ENCODE results near the gene TBC1D21. TPM values are rescaled to one million over a fixed set of nuclear protein-coding genes. Genes with fewer than 3 reads are reported as not detected.

TBC1D21 gene, protein sequence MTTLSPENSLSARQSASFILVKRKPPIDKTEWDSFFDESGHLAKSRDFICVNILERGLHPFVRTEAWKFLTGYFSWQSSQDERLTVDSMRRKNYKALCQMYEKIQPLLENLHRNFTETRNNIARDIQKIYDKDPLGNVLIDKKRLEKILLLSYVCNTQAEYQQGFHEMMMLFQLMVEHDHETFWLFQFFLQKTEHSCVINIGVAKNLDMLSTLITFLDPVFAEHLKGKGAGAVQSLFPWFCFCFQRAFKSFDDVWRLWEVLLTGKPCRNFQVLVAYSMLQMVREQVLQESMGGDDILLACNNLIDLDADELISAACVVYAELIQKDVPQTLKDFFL
- polyA plus RNA-seq (ENCODE audit: insufficient read length in 12 of 12), result not detected
- long read RNA-seq, donor 1, result 0 reads
- long read RNA-seq, donor 2, result 0 reads
- long read RNA-seq, donor 3, result 0 reads
- long read RNA-seq, donor 4, result 0 reads
- long read RNA-seq, donor 5, result 0 reads
- long read RNA-seq, donor 6, result 0 reads
- long read RNA-seq, donor 7, result 0 reads
- long read RNA-seq, donor 8, result 0 reads
- long read RNA-seq, donor 9, result 0 reads
- long read RNA-seq, donor 10, result 0 reads
- long read RNA-seq, donor 11, result 0 reads

DNA sequence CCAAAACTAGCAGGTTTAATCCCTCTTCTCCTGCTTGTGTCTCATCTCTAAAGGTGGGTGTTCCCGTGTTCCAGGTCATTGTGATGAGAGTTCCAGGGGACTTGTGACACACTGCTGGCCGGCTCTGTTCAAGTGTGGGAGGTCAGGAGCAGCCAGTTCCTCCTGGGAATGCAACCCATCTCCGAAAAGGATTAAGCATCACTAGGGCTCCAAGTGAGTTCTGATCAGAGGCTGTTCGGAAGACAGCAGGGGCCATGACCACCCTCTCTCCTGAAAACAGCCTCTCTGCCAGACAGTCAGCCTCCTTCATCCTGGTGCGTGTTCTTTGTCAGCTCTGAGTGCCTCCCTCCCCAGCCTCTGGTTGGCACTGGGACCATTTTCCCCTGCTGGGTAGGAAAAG, at the start of gene TBC1D21:
TSS of gene TBC1D21 (plus strand) at position 109 of the 400 bp plus-strand sequence. CDS start at position 255, 146 bp downstream.
- DNase-seq, result no peak

DNA sequence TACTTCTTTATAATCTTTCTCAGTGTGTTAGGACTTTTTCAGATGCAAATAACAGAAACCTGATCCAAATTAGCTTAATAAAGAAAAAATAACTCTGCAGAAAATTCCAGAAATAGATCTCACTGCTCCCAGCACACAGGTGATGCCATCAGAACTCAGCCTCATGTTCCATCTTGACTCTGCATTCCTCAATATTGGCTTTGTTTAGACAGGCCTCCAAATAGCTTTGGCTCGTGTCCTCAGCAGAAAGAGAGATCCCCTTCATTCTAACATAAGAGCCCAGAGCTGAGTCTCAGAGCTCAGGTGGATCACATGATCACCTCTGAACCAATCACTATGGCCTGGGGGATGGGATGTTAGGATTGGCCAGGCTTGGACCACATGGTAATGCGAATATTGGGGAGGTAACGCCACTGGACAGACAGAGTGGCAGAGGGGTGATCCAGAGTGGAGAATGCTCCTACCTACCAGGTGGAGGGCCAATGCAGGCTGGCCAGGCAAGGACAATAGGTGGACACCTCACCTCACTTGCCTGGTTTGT, 46.6 kb upstream of the TBC1D21 start:
- no peak for DNase-seq

DNA sequence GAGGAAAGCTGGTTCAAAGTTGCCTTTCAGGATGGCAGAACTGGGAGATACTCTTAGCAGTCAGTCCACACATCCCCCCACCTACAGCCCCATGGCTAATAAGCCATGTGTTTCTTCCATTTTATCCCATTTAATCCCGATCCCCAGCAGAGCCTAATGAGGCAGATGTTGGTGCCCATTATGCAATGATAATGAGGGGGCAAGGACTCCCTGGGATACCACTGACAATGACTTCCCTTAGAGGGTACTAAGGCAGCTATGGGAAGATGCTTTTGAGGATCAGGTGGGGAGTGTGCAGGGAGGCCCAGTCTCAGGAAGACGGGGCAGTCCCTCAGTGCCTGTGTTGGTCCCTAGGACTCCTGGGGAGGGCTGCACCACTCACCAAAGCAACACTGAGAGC, 43.8 kb upstream of the TBC1D21 start:
- no peak for DNase-seq

GRCh38 chr15:73832657-73833056, 40.7 kb upstream of the TBC1D21 start:
- DNase-seq, result no peak

- DNase-seq, result no peak
Observed at GRCh38 chr15:73836845-73837244, 36.5 kb upstream of the TBC1D21 start.

GRCh38 chr15:73838831-73839426, 34.4 kb upstream of the TBC1D21 start:
- peak; percentile 20 for DNase-seq

GRCh38 chr15:73839699-73840377, 33.5 kb upstream of the TBC1D21 start:
- DNase-seq, result no peak

DNA sequence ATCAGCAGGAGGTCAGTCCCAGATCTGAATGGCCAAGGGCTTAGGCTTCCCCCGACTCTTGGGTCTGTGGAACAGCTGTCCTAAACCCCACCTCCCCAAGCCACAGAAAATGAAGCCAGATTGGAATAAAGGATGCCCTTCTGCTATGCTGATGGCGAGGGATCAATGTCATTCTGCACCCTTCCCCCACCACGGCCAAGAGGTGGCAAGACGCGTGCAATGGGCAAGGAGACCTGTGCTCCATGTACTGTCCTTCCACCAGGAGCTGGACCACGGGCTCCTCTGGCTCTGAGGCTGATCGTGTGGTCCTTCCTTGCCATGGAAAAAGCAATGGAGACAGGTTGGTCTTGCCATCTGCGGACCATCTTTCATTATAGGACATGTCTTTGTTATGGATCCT, 32.6 kb upstream of the TBC1D21 start:
- DNase-seq, result no peak

GRCh38 chr15:73841756-73842725, 31.3 kb upstream of the TBC1D21 start:
- DNase-seq, result no peak

DNA sequence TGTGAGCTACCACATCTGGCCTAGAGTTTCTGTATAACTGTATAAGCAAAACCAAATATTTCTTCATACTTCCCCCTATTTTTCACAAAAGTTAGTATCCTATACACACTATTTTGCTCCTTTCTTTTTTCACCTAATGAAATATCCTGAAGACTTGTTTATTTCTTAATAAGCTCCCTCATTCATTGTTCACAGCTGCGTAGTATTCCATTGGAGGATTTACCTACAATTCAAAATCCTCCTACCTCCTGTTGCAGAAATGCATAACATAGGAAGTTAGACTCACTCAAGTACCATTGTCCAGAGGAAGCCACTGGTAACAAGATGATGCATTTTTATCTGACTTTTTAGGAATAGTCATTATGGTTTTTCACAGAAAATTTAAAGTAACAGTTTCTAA, 29.6 kb upstream of the TBC1D21 start:
- DNase-seq, result no peak

- DNase-seq, result no peak
Observed at GRCh38 chr15:73844356-73844755, 29.0 kb upstream of the TBC1D21 start.

- no peak for DNase-seq
Observed at GRCh38 chr15:73845507-73845906, 27.9 kb upstream of the TBC1D21 start.

- no peak for DNase-seq
Observed at GRCh38 chr15:73845907-73846306, 27.5 kb upstream of the TBC1D21 start.

- no peak for DNase-seq
Observed at GRCh38 chr15:73849641-73850040, 23.7 kb upstream of the TBC1D21 start.

DNA sequence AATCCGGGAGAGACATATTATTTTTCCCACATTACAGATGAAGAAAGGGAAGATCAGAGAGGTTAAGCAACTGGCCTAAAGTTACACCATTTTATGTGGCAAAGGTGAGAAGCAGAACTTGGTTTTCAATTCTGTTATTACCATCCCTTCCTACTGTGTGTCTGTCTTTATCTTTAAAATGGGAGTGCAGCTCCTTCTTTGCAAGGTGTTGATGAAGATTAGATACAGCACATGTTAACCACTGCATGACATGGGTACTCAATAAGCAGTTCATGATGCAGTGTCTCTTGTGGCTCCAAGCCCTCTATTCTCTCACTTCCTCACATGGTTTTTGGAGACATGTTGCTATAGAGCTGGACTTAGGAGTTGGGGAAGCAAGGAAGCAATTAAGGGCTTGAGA, 23.1 kb upstream of the TBC1D21 start:
- no peak for DNase-seq

DNA sequence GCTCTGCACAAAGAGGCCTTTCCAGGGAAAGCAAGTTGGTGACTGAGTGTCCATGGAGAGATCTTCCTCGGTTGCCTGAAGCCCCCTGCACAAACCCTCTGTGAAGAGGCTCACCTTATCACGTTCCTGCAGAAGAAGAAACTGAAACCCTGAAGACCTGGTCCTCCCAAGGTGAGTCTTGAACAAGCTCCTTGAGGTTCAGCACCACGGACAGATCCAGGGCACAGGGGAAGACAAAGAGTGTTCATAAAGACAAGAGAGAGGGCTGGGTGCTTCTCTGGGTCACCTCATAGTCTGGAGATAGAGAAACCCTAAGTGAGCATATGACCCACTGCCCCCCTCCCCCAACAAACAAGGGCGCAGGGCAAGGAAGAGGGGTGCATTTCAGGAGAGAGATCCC, 21.7 kb upstream of the TBC1D21 start:
- DNase-seq, result peak; percentile 55

GRCh38 chr15:73852507-73852906, 20.9 kb upstream of the TBC1D21 start:
- DNase-seq, result no peak

DNA sequence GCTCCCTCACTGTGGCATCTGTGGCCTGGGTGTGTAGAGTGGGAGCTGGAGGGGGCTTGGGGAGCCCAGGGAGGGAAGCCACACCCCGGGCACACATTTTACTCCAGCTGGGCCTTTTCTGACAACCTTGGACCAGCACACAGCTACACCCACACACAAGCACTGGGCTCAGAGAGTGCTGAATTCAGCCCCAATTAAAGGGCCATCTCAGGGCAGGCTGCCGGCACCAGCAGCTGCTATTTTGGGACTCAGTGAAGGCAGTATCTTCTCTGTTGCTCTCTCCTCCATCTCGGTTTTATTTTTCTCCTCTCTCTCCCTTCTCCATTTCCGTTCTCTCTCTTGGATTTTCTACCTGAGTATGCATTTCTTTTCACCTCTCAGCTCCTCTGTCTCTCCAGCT, 19.1 kb upstream of the TBC1D21 start:
- DNase-seq, result no peak

DNA sequence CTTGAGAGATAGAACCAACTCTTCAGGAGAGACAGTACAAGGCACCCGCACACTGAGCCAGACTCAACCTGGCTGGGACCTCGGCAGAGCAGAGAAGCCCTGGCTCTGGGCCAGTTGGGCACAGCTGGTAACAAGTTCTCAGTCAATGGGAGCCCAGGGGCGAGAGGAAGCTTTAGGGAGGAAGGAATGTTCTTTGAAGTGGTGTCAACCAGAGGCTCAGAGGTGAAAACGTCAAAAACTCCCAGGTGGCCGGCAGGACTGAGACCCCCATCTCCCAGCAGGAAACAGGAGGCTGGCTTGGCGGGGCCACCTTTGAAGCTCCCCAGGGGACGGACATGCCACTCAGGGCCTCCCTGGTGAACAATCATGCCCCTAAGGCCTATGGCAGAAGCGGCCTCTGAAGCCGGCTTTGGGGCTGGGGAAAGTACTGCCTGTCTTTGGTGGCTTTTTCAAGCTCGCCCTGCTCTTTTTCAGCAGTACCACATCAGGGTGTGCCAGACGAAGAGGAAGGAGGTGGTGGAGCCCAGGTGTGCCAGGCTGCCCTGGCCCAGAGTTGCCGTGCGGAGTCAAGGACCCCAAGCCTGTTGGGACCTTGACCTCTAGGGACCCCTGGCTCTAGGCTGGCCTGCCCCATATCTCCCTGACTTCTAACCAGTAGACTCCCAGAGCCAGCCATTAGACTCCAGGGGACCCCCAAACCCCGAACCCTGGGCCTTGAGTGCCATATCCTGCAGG, 16.7 kb upstream of the TBC1D21 start:
- DNase-seq, result no peak

DNA sequence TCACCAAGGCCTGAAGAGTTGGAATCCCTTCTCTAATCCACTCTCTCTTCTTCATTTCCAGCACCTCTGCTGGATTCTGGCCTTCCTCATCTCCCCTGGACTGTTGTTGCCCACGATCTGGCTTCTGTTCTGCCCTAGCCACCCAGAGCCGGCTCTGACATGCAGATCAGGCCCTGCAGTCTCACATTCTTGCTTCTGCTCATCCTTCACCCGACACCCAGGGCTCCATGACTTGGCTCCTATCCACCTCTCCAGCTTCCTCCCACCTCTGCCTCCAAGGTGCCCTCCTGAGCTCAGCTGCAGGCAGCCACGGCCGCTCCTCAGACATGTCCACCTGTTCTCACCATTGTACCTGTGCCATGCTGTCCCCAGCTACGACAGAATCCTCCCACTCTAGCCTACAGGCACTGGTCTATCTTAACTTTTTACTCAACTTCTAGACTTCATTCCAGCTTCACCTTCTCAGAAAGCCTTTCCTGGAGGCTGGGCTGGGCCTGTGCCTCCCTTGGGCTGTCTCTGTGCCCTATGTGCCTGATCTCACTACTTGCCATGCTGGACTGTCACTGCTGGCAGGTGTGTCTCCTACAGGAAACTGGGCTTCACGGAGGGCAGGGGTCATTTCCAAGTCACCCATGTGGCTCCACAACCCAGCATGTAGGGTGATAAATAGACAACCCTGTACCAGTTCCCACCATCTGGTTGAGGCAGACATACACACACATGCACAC, 16.0 kb upstream of the TBC1D21 start:
- DNase-seq, result no peak
